Activated CD4-positive, alpha-beta T cell treated with anti-CD3 and anti-CD28 coated beads, Interleukin-2, Interleukin-6, amounts not matched to agents 100 ng/mL and 50 ng/mL, durations not matched to agents 16 hours and 8 hours (primary cell): ENCODE results near the gene CABYR.

Source experiments
- DNase-seq: peaks from one replicate; pipeline ENCODE4 v3.0.0-alpha.2; 2020

The CABYR gene

DNA sequence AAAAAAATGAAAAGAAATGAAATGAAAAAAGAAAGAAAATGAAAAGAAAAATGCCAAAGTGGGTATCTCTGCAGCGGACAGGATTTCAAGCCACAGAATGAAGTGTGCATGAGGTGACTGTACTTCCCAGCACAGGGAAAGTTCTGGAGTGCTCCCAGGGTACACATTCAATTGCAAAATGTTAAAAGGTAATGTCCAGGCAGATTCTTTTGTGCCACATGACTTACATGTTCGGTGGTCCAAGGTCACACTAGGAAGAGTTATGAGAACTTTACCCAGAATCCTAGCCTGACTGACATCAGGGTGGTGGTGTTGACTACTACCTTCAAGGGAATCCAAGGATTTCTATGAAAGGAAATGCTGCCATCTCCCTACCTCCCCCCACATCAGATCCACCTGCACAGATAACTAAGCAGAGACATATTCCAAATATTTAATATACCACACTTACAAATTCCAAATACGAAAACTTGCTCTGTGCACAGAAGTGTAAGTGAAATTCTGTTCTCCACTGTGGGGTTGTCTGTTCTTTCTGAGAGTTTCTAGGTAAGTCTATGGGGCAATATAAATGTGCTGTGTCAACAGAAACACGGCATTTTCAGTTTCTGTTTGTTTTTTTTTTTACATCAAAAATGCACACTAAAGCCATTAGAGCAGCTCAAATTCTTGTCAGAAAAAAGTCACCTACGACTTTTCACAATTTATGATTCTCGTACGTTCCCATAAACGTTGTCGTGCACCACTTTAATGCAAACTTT is 56.6 kb downstream of the CABYR start:
- DNase-seq: no peak

DNA sequence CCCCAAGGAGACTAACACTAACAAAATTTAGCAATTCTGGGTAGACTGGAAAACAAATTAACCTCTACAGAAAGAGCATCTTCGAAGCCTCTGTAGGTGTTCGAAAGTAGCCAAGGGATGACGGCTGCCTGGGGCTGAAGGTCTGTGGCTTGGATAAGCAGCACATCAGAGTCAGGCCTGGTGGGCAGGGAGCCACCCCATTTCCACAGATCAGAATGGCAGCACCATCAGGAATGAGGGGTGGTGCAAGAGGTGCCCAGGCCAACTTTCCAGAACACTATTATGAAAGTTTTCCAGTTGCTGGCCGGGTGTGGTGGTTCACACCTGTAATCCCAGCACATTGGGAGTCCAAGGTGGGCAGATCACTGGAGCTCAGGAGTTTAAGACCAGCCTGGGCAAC is 57.9 kb downstream of the CABYR start:
- no peak for DNase-seq

DNA sequence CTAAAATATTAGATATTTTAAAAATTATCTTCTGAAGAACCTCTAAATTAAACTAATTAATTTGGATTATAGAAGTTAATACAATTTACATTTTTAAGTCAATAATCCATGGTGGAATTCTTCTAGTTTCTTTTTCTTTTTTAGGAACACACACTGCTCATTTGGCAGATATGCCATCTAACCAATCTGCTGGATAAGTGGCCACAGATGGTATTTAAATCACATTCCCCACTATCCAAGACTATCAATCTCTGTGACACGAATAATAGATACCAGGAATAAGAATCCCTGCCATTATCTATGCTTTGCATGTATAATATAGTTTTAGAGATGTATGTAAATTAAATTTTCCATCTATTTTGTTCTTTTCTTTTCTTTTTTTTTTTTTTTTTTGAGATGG is 58.5 kb downstream of the CABYR start:
- DNase-seq: no peak

DNA sequence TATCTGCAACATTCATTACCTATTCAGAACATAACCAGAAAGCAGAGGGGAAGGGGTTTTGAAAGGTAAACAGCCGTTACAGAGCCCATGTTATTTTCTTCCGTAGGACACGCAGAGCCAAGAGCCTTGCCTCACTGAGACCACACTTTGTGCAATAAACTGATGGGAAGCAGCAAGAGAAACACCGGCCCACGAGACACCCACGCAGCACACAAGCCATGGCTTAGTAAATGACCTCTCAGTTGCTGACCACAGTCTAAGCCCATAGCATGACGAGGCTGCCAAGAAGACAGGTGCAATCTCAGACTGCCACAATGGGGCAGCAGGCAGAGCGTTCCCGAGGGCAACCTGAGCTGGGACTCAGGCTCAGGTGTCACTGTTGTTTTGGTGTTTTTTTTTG is 59.6 kb downstream of the CABYR start:
- no peak for DNase-seq

DNA sequence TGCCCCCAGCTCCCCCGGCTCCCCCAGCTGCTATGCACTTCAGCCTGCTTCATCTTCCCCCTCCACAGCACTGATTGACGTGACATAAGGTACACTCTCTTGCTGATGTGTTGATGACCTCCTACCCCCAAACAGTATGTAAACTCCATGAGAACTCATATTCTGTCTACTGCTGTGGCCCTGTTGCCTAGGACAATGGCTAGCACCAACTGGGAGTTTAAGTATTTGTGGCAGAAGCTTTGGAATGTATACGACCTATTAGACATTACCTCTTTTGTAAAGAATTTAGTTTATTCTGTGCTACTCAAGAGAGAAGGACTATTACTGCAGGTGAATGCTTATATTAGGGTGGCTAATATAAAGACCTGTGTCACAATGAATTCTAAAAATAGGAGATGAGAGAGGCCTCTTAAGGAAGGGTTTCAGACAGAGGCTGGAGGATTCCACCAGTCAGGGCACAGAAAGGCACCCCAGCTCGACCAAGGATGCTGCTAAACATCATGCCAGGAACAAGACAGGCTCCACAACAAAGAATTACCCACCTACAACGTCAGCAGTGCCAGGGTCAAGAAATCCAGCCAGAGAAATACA is 60.6 kb downstream of the CABYR start:
- no peak for DNase-seq

DNA sequence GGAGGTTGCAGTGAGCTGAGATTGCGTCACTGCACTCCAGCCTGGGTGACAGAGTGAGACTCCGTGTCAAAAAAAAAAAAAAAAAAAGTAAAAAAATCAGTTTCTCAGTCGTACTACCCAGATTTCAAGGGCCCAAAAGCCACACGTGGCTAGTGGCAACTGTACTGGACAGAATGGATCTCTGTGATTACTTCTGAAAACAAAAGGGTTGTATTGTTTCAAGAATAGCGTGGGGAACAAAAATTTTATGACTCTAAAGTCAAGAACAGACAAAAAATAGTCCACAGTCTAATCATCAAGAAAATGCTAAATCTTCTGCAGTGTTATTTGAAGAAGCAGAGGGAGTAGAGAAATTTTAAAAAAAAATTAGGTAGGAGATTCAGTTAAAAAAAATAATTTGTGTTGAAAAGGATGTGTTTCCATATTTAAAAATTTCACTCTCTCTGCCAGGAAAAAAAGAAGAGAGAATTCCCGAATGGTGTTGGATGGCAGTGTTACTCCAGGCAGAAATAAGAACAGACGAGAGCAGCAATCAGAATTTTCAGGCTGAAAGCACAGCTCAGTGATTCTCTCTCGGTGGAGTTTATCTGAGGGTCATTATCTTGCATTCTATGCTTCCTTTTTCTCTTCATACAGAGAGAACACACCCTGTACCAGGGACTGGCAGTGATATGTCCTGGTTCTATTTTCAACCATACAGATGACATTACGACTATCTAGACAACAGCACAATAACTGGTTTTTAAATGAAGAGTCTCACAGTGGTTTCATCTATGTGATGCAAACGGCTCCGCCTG is 61.8 kb downstream of the CABYR start:
- no peak for DNase-seq

DNA sequence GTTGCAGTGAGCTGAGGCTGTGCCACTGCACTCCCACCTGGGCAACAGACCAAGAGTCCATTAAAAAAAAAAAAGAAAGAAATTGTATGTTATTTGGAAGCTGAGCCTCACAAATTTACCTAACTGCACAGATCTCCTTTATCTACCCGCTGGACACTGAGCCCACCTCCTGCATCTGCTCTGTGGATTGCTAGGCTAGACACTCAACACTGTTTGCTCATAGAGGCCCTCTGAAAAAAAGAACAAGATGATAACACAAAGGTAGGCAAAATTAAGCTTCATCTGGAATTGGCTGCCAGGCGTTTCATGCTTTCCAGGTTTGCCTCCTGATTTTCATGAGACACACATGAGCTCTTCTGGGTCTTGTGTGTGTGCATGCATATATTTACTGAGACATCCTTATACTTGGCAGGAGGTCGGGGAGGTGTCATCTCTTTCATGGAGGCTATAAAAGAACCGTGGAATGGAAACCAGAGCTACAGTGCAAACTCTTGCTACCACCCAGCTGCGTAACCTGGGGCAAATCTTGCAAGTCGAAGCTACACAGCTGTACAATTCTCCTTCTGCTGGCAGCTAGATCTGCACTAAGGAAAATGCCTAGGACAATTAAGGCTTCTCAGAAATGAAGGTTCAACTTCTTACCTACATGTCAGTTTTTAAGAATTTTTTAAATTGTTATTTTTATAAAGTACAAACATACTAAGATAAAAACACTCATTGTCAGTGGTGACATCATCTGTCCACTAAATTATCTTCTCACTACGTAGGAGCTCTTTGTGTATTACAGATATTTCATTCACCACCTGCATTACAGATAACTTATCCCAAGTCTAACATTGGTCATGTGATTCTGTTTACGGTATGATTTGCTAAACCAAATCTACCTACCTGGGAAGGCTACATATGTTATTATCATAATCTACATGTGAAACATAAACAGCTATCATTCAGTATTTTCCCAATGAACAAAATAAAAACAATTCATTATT is 63.1 kb downstream of the CABYR start:
- DNase-seq: no peak

DNA sequence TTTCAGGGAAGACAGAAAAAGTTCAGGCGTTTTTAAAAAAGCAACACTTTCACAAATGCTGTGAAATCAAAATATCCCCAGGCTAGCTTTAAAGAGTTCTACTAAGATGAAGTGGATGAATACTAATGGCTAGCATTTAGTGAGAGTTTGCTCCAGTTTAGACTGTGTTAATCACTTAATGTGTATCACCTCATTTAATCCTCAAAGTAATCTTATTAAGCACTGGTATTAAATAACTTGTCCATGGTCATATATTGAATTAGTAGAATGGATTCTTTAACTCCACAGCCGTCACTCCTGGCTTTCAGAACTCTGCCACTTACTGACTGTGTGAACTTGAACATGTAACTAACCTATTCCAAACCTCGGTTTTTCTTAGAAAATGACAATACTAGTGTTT is 66.0 kb downstream of the CABYR start:
- DNase-seq: no peak

DNA sequence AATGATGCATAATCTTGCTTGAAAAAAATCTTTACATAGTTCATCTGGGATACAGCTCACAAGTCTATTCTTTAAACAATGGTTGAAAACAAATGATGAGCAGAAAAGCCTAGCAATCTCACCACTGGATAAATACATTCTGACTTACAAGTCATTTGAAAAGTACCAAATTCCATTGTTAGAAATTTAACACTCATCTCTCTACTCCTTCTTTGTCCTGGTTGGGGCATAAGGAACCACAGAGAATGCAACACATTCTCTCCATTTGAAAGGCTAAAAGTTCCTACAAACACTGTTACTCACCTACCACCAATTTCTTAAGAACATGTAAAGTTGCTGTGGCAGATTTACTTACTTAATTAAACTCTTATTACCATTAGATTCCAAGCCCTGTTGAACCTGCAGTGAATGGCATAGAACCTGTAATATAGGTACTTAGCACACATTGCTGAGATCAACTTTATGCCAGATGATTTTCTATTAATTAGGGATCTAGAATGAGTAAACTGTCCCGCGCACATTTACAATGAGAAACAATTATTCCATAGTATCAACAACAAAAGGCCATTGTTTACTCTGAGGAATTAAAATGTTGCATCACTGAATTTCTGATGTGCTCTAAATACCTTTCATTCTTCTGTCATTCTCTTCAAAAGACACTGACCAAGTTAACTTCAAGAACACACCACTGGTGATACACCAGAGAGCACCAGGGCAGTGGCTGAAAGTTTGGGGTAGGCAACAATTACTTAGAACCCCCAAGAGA is 69.6 kb downstream of the CABYR start:
- DNase-seq: peak; percentile 4

DNA sequence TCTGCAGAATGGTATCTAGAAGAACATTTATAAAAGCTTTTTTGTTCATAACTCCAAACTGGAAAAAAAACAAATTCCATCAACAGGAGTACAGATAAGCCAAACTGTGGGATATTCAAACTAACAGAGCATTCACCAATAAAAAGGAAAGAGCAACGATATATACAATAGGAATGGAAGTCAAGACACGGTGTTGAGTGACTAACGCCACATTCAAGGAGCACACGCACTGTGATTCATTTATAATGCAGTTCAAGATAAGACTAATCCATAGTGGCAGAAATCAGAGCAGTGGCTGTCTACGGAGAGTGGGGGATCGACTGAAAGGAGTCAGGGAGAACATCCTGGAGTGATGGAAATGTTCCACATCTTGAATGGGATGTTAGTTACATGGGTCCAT is 70.7 kb downstream of the CABYR start:
- DNase-seq: no peak
